Non-pigmented ciliary epithelial cell (primary cell): ENCODE measurements around the gene MS4A1.
"Not testable (repeated sequence)": the region's sequence is repeated elsewhere in the genome, so short reads cannot be mapped to it uniquely, and the experiment has no call there.

Experiments used
- DNase-seq: peaks from one replicate; pipeline ENCODE4 v3.0.0-alpha.2; 2010; ENCODE audit warnings: low read depth

The MS4A1 gene

DNA sequence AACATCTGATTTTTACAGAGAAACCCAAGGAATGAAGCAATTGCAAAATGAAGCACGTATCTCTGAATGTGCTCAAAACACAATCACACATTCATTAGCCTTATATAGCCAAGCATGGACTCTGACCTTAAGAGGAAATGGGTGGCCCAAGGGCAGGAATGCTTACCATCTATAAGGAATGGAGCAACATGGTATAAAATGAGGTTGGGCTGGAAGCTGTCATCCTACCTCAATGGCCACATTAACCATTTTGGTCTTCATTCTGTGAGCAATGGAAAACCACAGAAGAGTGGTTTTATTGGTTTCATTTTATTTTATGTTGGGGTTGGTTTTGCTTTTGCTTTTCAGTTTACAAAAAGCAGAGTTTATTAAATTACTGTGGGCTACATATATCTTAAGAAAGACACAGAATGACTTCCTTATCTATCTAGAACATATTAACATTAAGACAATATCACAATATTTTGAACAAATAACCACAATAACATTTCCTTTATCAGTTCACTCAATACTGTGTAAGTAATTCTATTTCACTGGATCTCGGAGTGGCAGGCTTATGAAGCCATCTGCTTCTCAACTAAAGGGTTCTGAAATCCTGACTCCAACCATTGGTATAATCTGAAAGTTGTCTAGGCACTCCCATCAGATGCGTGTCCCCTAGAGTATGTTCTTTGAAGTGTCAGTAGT, 48.7 kb downstream of the MS4A1 start:
- no peak for DNase-seq

DNA sequence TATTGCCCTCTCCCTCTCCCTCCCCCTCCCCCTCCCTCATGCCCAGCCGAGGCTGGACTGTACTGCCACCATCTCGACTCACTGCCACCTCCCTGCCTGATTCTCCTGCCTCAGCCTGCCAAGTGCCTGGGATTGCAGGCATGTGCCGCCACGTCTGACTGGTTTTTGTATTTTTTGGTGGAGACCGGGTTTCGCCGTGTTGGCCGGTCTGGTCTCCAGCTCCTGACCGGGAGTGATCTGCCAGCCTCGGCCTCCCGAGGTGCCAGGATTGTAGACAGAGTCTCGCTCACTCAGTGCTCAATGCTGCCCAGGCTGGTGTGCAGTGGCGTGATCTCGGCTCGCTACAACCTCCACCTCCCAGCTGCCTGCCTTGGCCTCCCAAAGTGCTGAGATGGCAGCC, 54.0 kb downstream of the MS4A1 start:
- DNase-seq: not testable (repeated sequence)

DNA sequence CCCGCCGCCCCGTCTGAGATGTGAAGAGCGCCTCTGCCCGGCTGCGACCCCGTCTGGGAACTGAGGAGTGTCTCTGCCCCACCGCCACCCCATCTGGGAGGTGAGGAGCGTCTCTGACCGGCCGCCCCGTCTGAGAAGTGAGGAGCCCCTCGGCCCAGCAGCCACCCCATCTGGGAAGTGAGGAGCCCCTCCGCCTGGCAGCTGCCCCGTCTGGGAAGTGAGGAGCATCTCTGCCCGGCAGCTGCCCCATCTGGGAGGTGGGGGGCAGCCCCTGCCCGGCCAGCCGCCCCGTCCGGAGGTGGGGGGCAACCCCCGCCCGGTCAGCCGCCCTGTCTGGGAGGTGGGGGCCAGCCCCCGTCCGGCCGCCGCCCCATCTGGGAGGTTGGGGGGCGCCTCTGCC, 54.6 kb downstream of the MS4A1 start:
- not testable (repeated sequence) for DNase-seq

DNA sequence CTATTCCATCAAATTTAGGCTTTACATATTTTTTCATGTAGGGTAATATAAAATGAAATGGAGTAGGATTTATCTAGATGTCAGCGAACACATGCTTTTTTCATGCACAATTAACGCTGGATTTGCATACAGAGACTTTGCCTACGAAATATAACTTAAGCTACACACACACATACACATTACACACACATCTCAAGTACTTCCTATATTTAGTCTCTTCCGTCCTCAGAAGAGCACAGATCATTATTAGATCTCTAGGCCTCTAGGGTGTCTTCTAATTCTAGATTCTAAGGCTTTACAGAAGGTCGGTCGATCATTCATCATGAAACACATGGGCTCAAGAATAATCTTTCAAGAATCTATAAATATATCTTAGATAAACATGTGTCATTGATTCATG, 55.7 kb downstream of the MS4A1 start:
- DNase-seq: no peak

DNA sequence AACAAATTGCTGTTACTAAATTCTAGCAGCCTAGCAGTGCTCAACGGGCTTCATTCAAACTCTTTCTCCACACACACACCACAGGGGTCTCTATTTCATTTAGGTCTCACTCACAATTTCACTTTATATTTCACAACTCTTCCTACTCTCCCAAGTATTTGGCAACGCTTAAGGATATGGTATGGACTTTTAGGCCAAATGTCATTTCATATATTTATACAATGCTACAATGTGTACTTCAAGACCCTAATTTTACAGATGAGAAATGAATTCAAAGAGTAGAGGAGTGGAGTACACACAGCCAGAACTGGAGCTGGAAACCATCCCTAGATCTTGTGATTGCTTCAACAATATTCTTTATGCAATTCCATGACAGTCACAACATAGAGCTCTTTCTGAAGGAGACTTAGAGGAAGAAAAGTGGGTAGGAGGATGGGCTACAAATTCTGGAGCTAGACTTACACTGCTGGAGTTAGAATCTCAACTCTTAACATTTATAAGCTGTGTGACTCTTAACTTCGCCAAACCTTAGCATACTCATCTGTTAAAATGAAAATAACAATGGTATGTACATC, 57.1 kb downstream of the MS4A1 start:
- DNase-seq: no peak

DNA sequence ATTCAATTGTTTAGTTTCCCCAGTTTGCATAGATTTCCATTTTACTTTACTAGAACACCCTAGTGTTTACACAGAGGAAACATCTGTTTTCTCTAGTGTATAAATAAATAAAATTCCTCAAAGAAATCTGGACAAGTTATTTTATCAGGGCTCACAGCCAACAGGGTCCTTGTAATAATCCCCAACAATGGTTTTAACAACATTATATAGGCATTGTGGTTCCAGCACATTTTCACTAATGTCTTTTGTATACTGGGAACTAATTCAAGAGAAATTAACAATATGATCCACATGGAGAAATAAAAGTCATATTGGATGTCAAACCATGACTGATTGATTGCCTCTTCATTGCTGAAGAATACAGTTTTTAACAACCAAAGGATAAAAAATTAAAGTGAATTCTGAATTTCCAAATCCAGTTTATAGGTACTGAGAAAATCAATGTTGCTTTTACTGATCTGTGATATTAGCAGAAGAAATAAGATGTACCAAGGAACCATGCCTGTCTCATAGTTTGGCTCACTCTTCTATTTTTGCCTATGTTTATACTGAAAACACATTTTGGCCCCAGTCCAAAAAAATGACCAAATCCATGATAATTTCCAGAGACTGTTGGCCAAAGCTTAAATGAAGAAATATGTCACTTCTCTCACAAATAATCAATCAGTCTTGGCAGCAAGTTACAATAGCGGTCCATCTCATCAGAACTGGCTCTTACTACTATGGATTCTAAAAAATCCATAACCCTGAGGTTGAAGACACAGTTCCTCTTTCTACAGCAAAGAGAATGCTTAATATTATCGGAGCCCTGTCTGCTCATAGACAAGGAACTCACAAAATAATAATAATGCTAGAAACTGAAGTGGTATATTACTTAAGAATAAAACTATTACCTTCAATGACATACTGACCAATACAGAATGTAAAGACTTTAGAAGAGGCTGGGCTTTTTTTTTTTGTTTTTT, 58.1 kb downstream of the MS4A1 start:
- no peak for DNase-seq

DNA sequence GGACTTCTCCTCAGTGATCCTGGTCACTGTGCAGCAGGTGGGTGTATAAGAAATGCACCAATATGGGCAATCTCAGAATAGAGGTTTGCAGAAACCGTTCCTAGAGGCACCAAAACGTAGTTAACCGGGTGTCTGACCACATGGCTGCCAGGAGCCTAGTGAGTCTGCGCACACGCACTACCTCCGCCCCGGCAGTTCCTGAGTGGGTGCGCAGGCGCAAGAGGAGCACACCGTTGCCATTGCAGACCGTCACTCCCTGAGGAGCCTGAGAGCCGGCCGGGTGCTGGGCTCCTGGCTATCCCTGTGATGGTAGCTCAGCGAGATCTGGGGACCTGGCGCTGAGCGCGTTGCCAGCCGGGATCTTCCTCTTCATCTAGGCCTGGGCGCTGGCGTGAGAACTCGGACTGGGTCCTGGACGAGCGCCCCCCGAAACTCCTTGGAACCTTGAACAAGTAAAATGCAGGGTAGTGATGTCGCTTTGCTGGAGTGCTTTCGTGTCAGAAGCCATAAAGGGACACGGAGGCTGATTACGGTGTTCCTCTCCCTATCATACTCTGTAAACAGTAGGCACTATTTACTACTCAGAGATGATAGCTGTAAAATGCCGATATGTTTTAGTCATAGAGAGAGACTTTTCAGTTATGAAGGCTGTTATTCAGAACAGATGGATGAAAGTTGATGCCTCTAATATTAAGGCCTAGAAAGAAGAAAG, 59.7 kb downstream of the MS4A1 start, which contains the start of gene MS4A13:
Gene MS4A13 (plus strand): TSS at position 249 of the 712 bp plus-strand sequence. CDS start 2,692 bp downstream, outside the sequence.
- DNase-seq: no peak
